Mucosa of stomach (tissue), 1 donor: ENCODE measurements around the gene LYG1.
"Not testable (repeated sequence)": the region's sequence is repeated elsewhere in the genome, so short reads cannot be mapped to it uniquely, and the experiment has no call there.

ENCODE experiments used
- H3K27me3 ChIP-seq: one replicate; pipeline ENCODE4 v1.7.0; 2013; ENCODE audit warnings: mild to moderate bottlenecking, low read length; ENCODE audit not compliant: control insufficient read depth, insufficient read depth
- H3K36me3 ChIP-seq: one replicate; pipeline ENCODE4 v1.7.0; 2013; ENCODE audit warnings: low read length; ENCODE audit not compliant: control insufficient read depth, insufficient read depth
- H3K4me1 ChIP-seq: one replicate; pipeline ENCODE4 v1.7.0; 2013; ENCODE audit warnings: mild to moderate bottlenecking, low read length; ENCODE audit not compliant: control insufficient read depth, insufficient read depth
- H3K4me3 ChIP-seq: one replicate; pipeline ENCODE4 v1.7.0; 2013; ENCODE audit warnings: low read length
- H3K9ac ChIP-seq: one replicate; pipeline ENCODE4 v1.7.0; 2013; ENCODE audit warnings: mild to moderate bottlenecking, low read length, moderate library complexity
- H3K9me3 ChIP-seq: one replicate; pipeline ENCODE4 v1.7.0; 2013; ENCODE audit warnings: mild to moderate bottlenecking, low read length, moderate library complexity; ENCODE audit not compliant: control insufficient read depth
- donor health status: Pancreatic carcinoma.

Gene LYG1

GRCh38 chr2:99325384-99325783 is 24.4 kb upstream of the LYG1 start:
- no peaks in the 10 kb centered on the region for H3K36me3 ChIP-seq
- no peaks in the 10 kb centered on the region for H3K9me3 ChIP-seq
- H3K27me3 ChIP-seq, result no peaks in the 10 kb centered on the region
- no peaks in the 10 kb centered on the region for H3K4me1 ChIP-seq
- H3K9ac ChIP-seq, result no peak overlapping the region
- H3K4me3 ChIP-seq, result no peak overlapping the region

- not testable (repeated sequence) for H3K36me3 ChIP-seq, H3K4me1 ChIP-seq, H3K9ac ChIP-seq, H3K27me3 ChIP-seq, H3K9me3 ChIP-seq, H3K4me3 ChIP-seq
Measured at GRCh38 chr2:99317873-99318200, 16.8 kb upstream of the LYG1 start.

GRCh38 chr2:99317161-99317872 is 16.3 kb upstream of the LYG1 start:
- H3K36me3 ChIP-seq, result no peaks in the 10 kb centered on the region

GRCh38 chr2:99299580-99299979 is 1.4 kb downstream of the LYG1 start:
- Histone ChIP-seq H3K9ac (no peak overlapping the region), H3K36me3 (no peaks in the 10 kb centered on the region), H3K27me3 (no peaks in the 10 kb centered on the region), H3K9me3 (no peaks in the 10 kb centered on the region), H3K4me3 (no peak overlapping the region), H3K4me1 (no peaks in the 10 kb centered on the region)

More at GRCh38 chr2:99317161-99317872, 16.3 kb upstream of the LYG1 start:
- Histone ChIP-seq H3K27me3 (no peaks in the 10 kb centered on the region), H3K9ac (no peak overlapping the region), H3K4me3 (no peak overlapping the region), H3K9me3 (no peaks in the 10 kb centered on the region), H3K4me1 (no peaks in the 10 kb centered on the region)

GRCh38 chr2:99297994-99298393 is 3.0 kb downstream of the LYG1 start:
- no peaks in the 10 kb centered on the region for H3K9me3 ChIP-seq
- no peaks in the 10 kb centered on the region for H3K27me3 ChIP-seq
- H3K36me3 ChIP-seq, result no peaks in the 10 kb centered on the region
- H3K9ac ChIP-seq, result no peak overlapping the region
- no peak overlapping the region for H3K4me3 ChIP-seq
- no peaks in the 10 kb centered on the region for H3K4me1 ChIP-seq

- H3K4me1 ChIP-seq, result no peaks in the 10 kb centered on the region
- H3K36me3 ChIP-seq, result no peaks in the 10 kb centered on the region
- no peaks in the 10 kb centered on the region for H3K9me3 ChIP-seq
- no peak overlapping the region for H3K9ac ChIP-seq
- H3K27me3 ChIP-seq, result no peaks in the 10 kb centered on the region
- no peak overlapping the region for H3K4me3 ChIP-seq
Measured at GRCh38 chr2:99285526-99285925, 15.5 kb downstream of the LYG1 start.

GRCh38 chr2:99279969-99280695 is 20.9 kb downstream of the LYG1 start:
- H3K27me3 ChIP-seq, result no peaks in the 10 kb centered on the region
- H3K4me1 ChIP-seq, result no peaks in the 10 kb centered on the region
- no peaks in the 10 kb centered on the region for H3K36me3 ChIP-seq
- H3K4me3 ChIP-seq, result no peak overlapping the region
- no peak overlapping the region for H3K9ac ChIP-seq
- H3K9me3 ChIP-seq, result no peaks in the 10 kb centered on the region

GRCh38 chr2:99278793-99279291 is 22.2 kb downstream of the LYG1 start:
- Histone ChIP-seq H3K4me3 (no peak overlapping the region), H3K9me3 (no peaks in the 10 kb centered on the region), H3K27me3 (no peaks in the 10 kb centered on the region), H3K36me3 (no peaks in the 10 kb centered on the region), H3K4me1 (no peaks in the 10 kb centered on the region), H3K9ac (no peak overlapping the region)

GRCh38 chr2:99278195-99278765 is 22.7 kb downstream of the LYG1 start:
- H3K9me3 ChIP-seq, H3K9ac ChIP-seq, H3K4me3 ChIP-seq, H3K36me3 ChIP-seq, H3K4me1 ChIP-seq, H3K27me3 ChIP-seq: not testable (repeated sequence)

- Histone ChIP-seq H3K4me3 (no peak overlapping the region), H3K9me3 (no peaks in the 10 kb centered on the region), H3K36me3 (no peaks in the 10 kb centered on the region), H3K4me1 (no peaks in the 10 kb centered on the region), H3K9ac (no peak overlapping the region), H3K27me3 (no peaks in the 10 kb centered on the region)
Measured at GRCh38 chr2:99275882-99276281, 25.1 kb downstream of the LYG1 start.

GRCh38 chr2:99261242-99261641 is 39.8 kb downstream of the LYG1 start:
- Histone ChIP-seq H3K36me3 (no peaks in the 10 kb centered on the region), H3K4me1 (no peaks in the 10 kb centered on the region), H3K4me3 (no peak overlapping the region), H3K9ac (no peak overlapping the region), H3K9me3 (no peaks in the 10 kb centered on the region), H3K27me3 (no peaks in the 10 kb centered on the region)

- H3K27me3 ChIP-seq, result no peaks in the 10 kb centered on the region
- no peak overlapping the region for H3K4me3 ChIP-seq
- no peaks in the 10 kb centered on the region for H3K9me3 ChIP-seq
- H3K4me1 ChIP-seq, result no peaks in the 10 kb centered on the region
- no peak overlapping the region for H3K9ac ChIP-seq
- H3K36me3 ChIP-seq, result no peaks in the 10 kb centered on the region
Measured at GRCh38 chr2:99260184-99260583, 40.8 kb downstream of the LYG1 start.
